Measurements from ENCODE around the gene HERC2.

GRCh38 chr15:28252831-28253230, 69.1 kb downstream of the HERC2 start:
- TF ChIP-seq CTCF (IDR thresholded peaks at IDR 0.05; ENCODE audit: insufficient read depth, low read length, poor library complexity, severe bottlenecking) (no peak), EZH2phosphoT487 (conservative IDR thresholded peaks at IDR 0.05; ENCODE audit: low read length) (no peak)
